Activated naive CD4-positive, alpha-beta T cell treated with anti-CD3 and anti-CD28 coated beads, Interleukin-2, amount 50 U/mL, for 16 hours (primary cell): Measurements from ENCODE around the gene ELF2.
"Not testable (repeated sequence)": the region's sequence is repeated elsewhere in the genome, so short reads cannot be mapped to it uniquely, and the experiment has no call there.

Experiments
- DNase-seq: peaks from one replicate; pipeline ENCODE4 v3.0.0-alpha.2; 2020

ELF2 gene

GRCh38 chr4:139177049-139177868, at the start of gene ELF2:
TSS of gene ELF2 (minus strand) at chr4:139177218. CDS start at chr4:139137701, 39,517 bp downstream.
- DNase-seq: peak; percentile 87

GRCh38 chr4:139223682-139224317, 46.8 kb upstream of the ELF2 start:
- no peak for DNase-seq

- DNase-seq: no peak
Measured at GRCh38 chr4:139222215-139222614, 45.2 kb upstream of the ELF2 start.

- no peak for DNase-seq
Measured at GRCh38 chr4:139221687-139222086, 44.7 kb upstream of the ELF2 start.

GRCh38 chr4:139219450-139220055, 42.5 kb upstream of the ELF2 start:
- no peak for DNase-seq

- no peak for DNase-seq
Measured at GRCh38 chr4:139214039-139214534, 37.1 kb upstream of the ELF2 start.

- not testable (repeated sequence) for DNase-seq
Measured at GRCh38 chr4:139213633-139214032, 36.6 kb upstream of the ELF2 start.

GRCh38 chr4:139212900-139213299, 35.9 kb upstream of the ELF2 start:
- DNase-seq: no peak

- no peak for DNase-seq
Measured at GRCh38 chr4:139210486-139210885, 33.5 kb upstream of the ELF2 start.

GRCh38 chr4:139209470-139210063, 32.5 kb upstream of the ELF2 start:
- DNase-seq: no peak

- no peak for DNase-seq
Measured at GRCh38 chr4:139208404-139208945, 31.5 kb upstream of the ELF2 start.

GRCh38 chr4:139207873-139208403, 30.9 kb upstream of the ELF2 start:
- DNase-seq: no peak

- DNase-seq: no peak
Measured at GRCh38 chr4:139207247-139207646, 30.2 kb upstream of the ELF2 start.

- DNase-seq: no peak
Measured at GRCh38 chr4:139202991-139203390, 26.0 kb upstream of the ELF2 start.

- no peak for DNase-seq
Measured at GRCh38 chr4:139200506-139200905, 23.5 kb upstream of the ELF2 start.

GRCh38 chr4:139200102-139200501, 23.1 kb upstream of the ELF2 start:
- no peak for DNase-seq

- DNase-seq: not testable (repeated sequence)
Measured at GRCh38 chr4:139197214-139197613, 20.2 kb upstream of the ELF2 start.

GRCh38 chr4:139196462-139196861, 19.4 kb upstream of the ELF2 start:
- DNase-seq: no peak

- DNase-seq: no peak
Measured at GRCh38 chr4:139191373-139191772, 14.4 kb upstream of the ELF2 start.

GRCh38 chr4:139189972-139190371, 13.0 kb upstream of the ELF2 start:
- DNase-seq: no peak

GRCh38 chr4:139189417-139189749, 12.4 kb upstream of the ELF2 start:
- no peak for DNase-seq

- no peak for DNase-seq
Measured at GRCh38 chr4:139188648-139189416, 11.8 kb upstream of the ELF2 start.
